GM15510 (cell line): ENCODE data around the gene NDST1.

Experiments used
- POLR2A ChIP-seq: IDR thresholded peaks from 3 replicates; pipeline ENCODE4 v1.6.1; 2011; ENCODE audit warnings: borderline replicate concordance; ENCODE audit not compliant: insufficient read length; ENCODE audit errors: extremely low read depth

NDST1 gene

GRCh38 chr5:150522504-150523414 lies 14.8 kb downstream of the NDST1 start:
- no peak for TF ChIP-seq POLR2A

- TF ChIP-seq POLR2A, result no peak
Measured at GRCh38 chr5:150523472-150524350, 15.8 kb downstream of the NDST1 start.

GRCh38 chr5:150525163-150525562 lies 17.2 kb downstream of the NDST1 start:
- no peak for TF ChIP-seq POLR2A

- no peak for TF ChIP-seq POLR2A
Measured at GRCh38 chr5:150525781-150526180, 17.9 kb downstream of the NDST1 start.

GRCh38 chr5:150527038-150527437 lies 19.1 kb downstream of the NDST1 start:
- TF ChIP-seq POLR2A, result no peak

GRCh38 chr5:150527808-150528207 lies 19.9 kb downstream of the NDST1 start:
- TF ChIP-seq POLR2A, result no peak

- TF ChIP-seq POLR2A, result no peak
Measured at GRCh38 chr5:150528924-150529546, 21.1 kb downstream of the NDST1 start.

- TF ChIP-seq POLR2A, result no peak
Measured at GRCh38 chr5:150529555-150529954, 21.6 kb downstream of the NDST1 start.

GRCh38 chr5:150530423-150530822 lies 22.5 kb downstream of the NDST1 start:
- no peak for TF ChIP-seq POLR2A

- no peak for TF ChIP-seq POLR2A
Measured at GRCh38 chr5:150530951-150531588, 23.1 kb downstream of the NDST1 start.

- no peak for TF ChIP-seq POLR2A
Measured at GRCh38 chr5:150531686-150532085, 23.8 kb downstream of the NDST1 start.

GRCh38 chr5:150532151-150532550 lies 24.2 kb downstream of the NDST1 start:
- TF ChIP-seq POLR2A, result no peak

- TF ChIP-seq POLR2A, result no peak
Measured at GRCh38 chr5:150532996-150533395, 25.1 kb downstream of the NDST1 start.

- no peak for TF ChIP-seq POLR2A
Measured at GRCh38 chr5:150534811-150535210, 26.9 kb downstream of the NDST1 start.

- no peak for TF ChIP-seq POLR2A
Measured at GRCh38 chr5:150535611-150536010, 27.7 kb downstream of the NDST1 start.
